ENCODE measurements around the gene MYO7A.

DNA sequence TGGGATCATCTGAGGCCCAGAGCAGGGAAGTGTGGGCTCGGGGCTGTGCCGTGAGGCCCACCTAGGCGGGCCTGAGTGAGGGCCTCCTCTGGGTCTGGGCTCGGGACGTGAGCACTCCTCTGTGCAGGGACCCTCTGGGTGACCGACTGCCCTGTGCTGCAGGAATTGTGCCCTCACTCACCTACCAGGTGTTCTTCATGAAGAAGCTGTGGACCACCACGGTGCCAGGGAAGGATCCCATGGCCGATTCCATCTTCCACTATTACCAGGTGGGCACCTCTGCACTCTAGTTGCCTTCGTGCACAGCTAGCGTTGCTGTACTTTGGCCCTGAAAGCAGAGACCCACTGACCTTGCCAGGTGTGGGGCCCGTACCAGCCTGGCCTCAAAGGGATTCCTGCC is 80.5 kb downstream of the MYO7A start:
- TF ChIP-seq, protein P1, sequence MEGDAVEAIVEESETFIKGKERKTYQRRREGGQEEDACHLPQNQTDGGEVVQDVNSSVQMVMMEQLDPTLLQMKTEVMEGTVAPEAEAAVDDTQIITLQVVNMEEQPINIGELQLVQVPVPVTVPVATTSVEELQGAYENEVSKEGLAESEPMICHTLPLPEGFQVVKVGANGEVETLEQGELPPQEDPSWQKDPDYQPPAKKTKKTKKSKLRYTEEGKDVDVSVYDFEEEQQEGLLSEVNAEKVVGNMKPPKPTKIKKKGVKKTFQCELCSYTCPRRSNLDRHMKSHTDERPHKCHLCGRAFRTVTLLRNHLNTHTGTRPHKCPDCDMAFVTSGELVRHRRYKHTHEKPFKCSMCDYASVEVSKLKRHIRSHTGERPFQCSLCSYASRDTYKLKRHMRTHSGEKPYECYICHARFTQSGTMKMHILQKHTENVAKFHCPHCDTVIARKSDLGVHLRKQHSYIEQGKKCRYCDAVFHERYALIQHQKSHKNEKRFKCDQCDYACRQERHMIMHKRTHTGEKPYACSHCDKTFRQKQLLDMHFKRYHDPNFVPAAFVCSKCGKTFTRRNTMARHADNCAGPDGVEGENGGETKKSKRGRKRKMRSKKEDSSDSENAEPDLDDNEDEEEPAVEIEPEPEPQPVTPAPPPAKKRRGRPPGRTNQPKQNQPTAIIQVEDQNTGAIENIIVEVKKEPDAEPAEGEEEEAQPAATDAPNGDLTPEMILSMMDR (conservative IDR thresholded peaks at IDR 0.05; ENCODE audit: low read length), result no peak
- no peak for TF ChIP-seq EZH2phosphoT487 (IDR thresholded peaks at IDR 0.05; ENCODE audit: borderline replicate concordance)

All from Loucy (cell line).